T1000 (cell line): ENCODE data around the gene ZNF586.
"Not testable (repeated sequence)": the region's sequence is repeated elsewhere in the genome, so short reads cannot be mapped to it uniquely, and the experiment has no call there.

Source experiments
- DNase-seq: peaks from one replicate; lab custom pipeline; 2025; ENCODE audit warnings: mixed read lengths; lab: John Stamatoyannopoulos, UW

The ZNF586 gene

GRCh38 chr19:57823155-57823554, 53.7 kb downstream of the ZNF586 start:
- not testable (repeated sequence) for DNase-seq

GRCh38 chr19:57823608-57824007, 54.1 kb downstream of the ZNF586 start:
- DNase-seq = not testable (repeated sequence)

GRCh38 chr19:57825511-57825910, 56.0 kb downstream of the ZNF586 start:
- no peak for DNase-seq

DNA sequence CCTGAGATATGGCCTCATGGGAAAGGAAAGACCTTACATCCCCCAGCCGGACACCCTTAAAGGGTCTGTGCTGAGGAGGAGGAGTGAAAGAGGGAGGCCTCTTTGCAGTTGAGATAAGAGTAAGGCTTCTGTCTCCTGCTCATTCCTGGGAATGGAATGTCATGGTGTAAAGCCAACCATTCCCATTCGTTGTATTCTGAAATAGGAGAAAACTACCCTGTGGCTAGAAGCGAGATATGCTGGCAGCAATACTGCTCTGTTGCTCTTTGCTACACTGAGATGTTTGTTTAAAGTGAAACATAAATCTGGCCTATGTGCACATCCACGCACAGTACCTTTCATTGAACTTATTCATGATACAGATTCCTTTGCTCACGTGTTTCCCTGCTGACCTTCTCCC, 59.8 kb downstream of the ZNF586 start:
- no peak for DNase-seq

- peak; percentile 22 for DNase-seq
Measured at GRCh38 chr19:57830071-57830602, 60.7 kb downstream of the ZNF586 start, which contains the start of gene ZNF587B. TSS of gene ZNF587B (plus strand) at chr19:57830299. CDS start at chr19:57830529, 230 bp downstream.
